Lung (tissue), 12 donors: ENCODE data around the gene DHRS1. TPM values are rescaled to one million over a fixed set of nuclear protein-coding genes. Genes with fewer than 3 reads are reported as not detected.

Experiments used
- ATAC-seq: fragments of 200-7000 bp; cut with Tn5 transposase; one replicate; pipeline ENCODE4 v1.9.1; 2020; ENCODE audit warnings: moderate number of reproducible peaks; ENCODE audit not compliant: insufficient read depth, low FRiP score
- DNase-seq, 3 donors: peaks; one replicate each; pipeline ENCODE4 v3.0.0-alpha.2; 2013 to 2017
- H3K27ac ChIP-seq, 2 donors: one replicate each; pipeline ENCODE4 v1.5.1; 2013; ENCODE audit warnings: mild to moderate bottlenecking in 2 of 2, moderate library complexity in 2 of 2, control low read depth in 1 of 2, inconsistent platforms in 1 of 2, low read depth in 1 of 2, low read length in 1 of 2
- H3K27me3 ChIP-seq, 3 donors: one replicate each; pipeline ENCODE4 v1.5.1; 2013; ENCODE audit warnings: low read length in 2 of 3; ENCODE audit not compliant: control insufficient read depth in 3 of 3, insufficient read depth in 3 of 3
- H3K36me3 ChIP-seq, 4 donors: one replicate each; pipeline ENCODE4 v1.5.1; 2013; ENCODE audit warnings: low read length in 4 of 4, mild to moderate bottlenecking in 1 of 4, moderate library complexity in 1 of 4; ENCODE audit not compliant: control insufficient read depth in 4 of 4, insufficient read depth in 4 of 4
- H3K4me1 ChIP-seq, 5 donors: one replicate each; pipeline ENCODE4 v1.5.1; 2013; ENCODE audit warnings: low read length in 5 of 5, mild to moderate bottlenecking in 2 of 5, moderate library complexity in 1 of 5; ENCODE audit not compliant: control insufficient read depth in 5 of 5, insufficient read depth in 5 of 5
- H3K4me3 ChIP-seq: one replicate; pipeline ENCODE4 v1.5.1; 2013; ENCODE audit warnings: mild to moderate bottlenecking, control low read depth, moderate library complexity
- H3K9ac ChIP-seq, 2 donors: one replicate each; pipeline ENCODE4 v1.5.1; 2013; ENCODE audit warnings: low read length in 2 of 2, control low read depth in 1 of 2; ENCODE audit not compliant: insufficient read depth in 1 of 2
- H3K9me3 ChIP-seq, 4 donors: one replicate each; pipeline ENCODE4 v1.5.1; 2013; ENCODE audit warnings: low read length in 3 of 4, mild to moderate bottlenecking in 1 of 4, moderate library complexity in 1 of 4; ENCODE audit not compliant: control insufficient read depth in 4 of 4, insufficient read depth in 3 of 4
- CTCF ChIP-seq: IDR thresholded peaks from 2 replicates; pipeline ENCODE4 v1.5.1; 2012; ENCODE audit warnings: mild to moderate bottlenecking; ENCODE audit errors: control extremely low read depth, extremely low read depth
- WGBS, 2 donors: extraction: QIAGEN DNeasy Blood & Tissue Kit; methylation state at CpG; one replicate each; pipeline ENCODE4 v1.1.7; 2013; 5-methylcytosine and 5-hydroxymethylcytosine counted together
- polyA plus RNA-seq, 2 donors: library from polyadenylated mRNA; stranded (reverse); fragments of 200-250 nt; gene quantifications; one replicate each; pipeline ENCODE4 v1.2.1, GENCODE V29; 2013
- total RNA-seq, 2 donors: library from RNA; depleted of rRNA in 1 of 2; stranded (reverse); fragments of >200 nt in 1 of 2; gene quantifications; one replicate each; pipeline ENCODE4 v1.2.1, GENCODE V29; 2014 to 2021
- donor health status: control.
- donor health status: control.
- donor health status: Bipolar disorder and iron deficiency.
- donor health status: healthy.
- donor health status: DM: yes; HTN: yes; CAD: no.

Gene DHRS1
- total and polyA plus RNA-seq, 4 donors = 20.6 to 27.8 (median 22.4) TPM

GRCh38 chr14:24254630-24255392 lies 44.8 kb downstream of the DHRS1 start:
- 93 to 95% methylated on average over 19 of the region's 19 CpGs for WGBS, 2 donors
- H3K4me3 ChIP-seq = no peak overlapping the region
- no peaks in the 10 kb centered on the region for H3K9me3 ChIP-seq
- TF ChIP-seq CTCF = no peak
- H3K9ac ChIP-seq = no peak overlapping the region
- H3K27ac ChIP-seq = no peak overlapping the region
- H3K27me3 ChIP-seq = no peaks in the 10 kb centered on the region
- H3K36me3 ChIP-seq = peaks cover 0 to 16% (median 0%) of the 10 kb centered on the region in 4 donors
- ATAC-seq (no peak), DNase-seq (no peak)
- H3K4me1 ChIP-seq = peaks cover 0 to 9% (median 7%) of the 10 kb centered on the region in 5 donors

GRCh38 chr14:24253936-24254335 lies 45.6 kb downstream of the DHRS1 start:
- no peaks in the 10 kb centered on the region for H3K27me3 ChIP-seq
- ATAC-seq (no peak), DNase-seq (no peak)
- H3K9me3 ChIP-seq = no peaks in the 10 kb centered on the region
- no peak overlapping the region for H3K4me3 ChIP-seq
- TF ChIP-seq CTCF = no peak
- peaks cover 0 to 16% (median 0%) of the 10 kb centered on the region in 4 donors for H3K36me3 ChIP-seq
- no peak overlapping the region for H3K27ac ChIP-seq
- WGBS, 2 donors = 88 to 93% methylated on average over 7 of the region's 7 CpGs
- no peak overlapping the region for H3K9ac ChIP-seq
- peaks cover 0 to 2% (median under 1%) of the 10 kb centered on the region in 5 donors for H3K4me1 ChIP-seq

- WGBS, 2 donors = 82 to 84% methylated on average over 11 of the region's 11 CpGs
- Histone ChIP-seq H3K4me1 (no peaks in the 10 kb centered on the region), H3K36me3 (peaks cover 0 to 16% (median 0%) of the 10 kb centered on the region in 4 donors), H3K4me3 (no peak overlapping the region), H3K9me3 (no peaks in the 10 kb centered on the region), H3K27ac (peak overlapping the region in 1 of 2 donors; percentile 26), H3K27me3 (no peaks in the 10 kb centered on the region), H3K9ac (no peak overlapping the region)
- no peak for DNase-seq
- ATAC-seq = no peak
- TF ChIP-seq CTCF = no peak
Observed at GRCh38 chr14:24252289-24253124, 47.1 kb downstream of the DHRS1 start.
